Measurements from ENCODE around the gene DRAM2.
"Not testable (repeated sequence)": the region's sequence is repeated elsewhere in the genome, so short reads cannot be mapped to it uniquely, and the experiment has no call there.

DRAM2 gene

GRCh38 chr1:111141245-111142220 lies 1.6 kb upstream of the DRAM2 start:
- no peak for DNase-seq

- DNase-seq = no peak
Measured at GRCh38 chr1:111140680-111140967, 731 bp upstream of the DRAM2 start.

GRCh38 chr1:111139324-111139955 lies 453 bp downstream of the DRAM2 start:
- DNase-seq = peak; percentile 75

- DNase-seq = no peak
Measured at GRCh38 chr1:111133866-111134265, 6.0 kb downstream of the DRAM2 start.

- no peak for DNase-seq
Measured at GRCh38 chr1:111131693-111132092, 8.2 kb downstream of the DRAM2 start.

- DNase-seq = no peak
Measured at GRCh38 chr1:111129376-111129775, 10.5 kb downstream of the DRAM2 start.

- DNase-seq = no peak
Measured at GRCh38 chr1:111127923-111128643, 11.8 kb downstream of the DRAM2 start.

- no peak for DNase-seq
Measured at GRCh38 chr1:111126354-111126753, 13.5 kb downstream of the DRAM2 start.

GRCh38 chr1:111116496-111116895 lies 23.4 kb downstream of the DRAM2 start:
- no peak for DNase-seq

GRCh38 chr1:111110197-111110899 lies 29.5 kb downstream of the DRAM2 start:
- no peak for DNase-seq

- no peak for DNase-seq
Measured at GRCh38 chr1:111104981-111105380, 34.9 kb downstream of the DRAM2 start.

- no peak for DNase-seq
Measured at GRCh38 chr1:111101854-111102642, 37.8 kb downstream of the DRAM2 start.

- DNase-seq = no peak
Measured at GRCh38 chr1:111099289-111099688, 40.6 kb downstream of the DRAM2 start.

- no peak for DNase-seq
Measured at GRCh38 chr1:111097356-111098099, 42.4 kb downstream of the DRAM2 start.

- DNase-seq = not testable (repeated sequence)
Measured at GRCh38 chr1:111095421-111095820, 44.5 kb downstream of the DRAM2 start.

GRCh38 chr1:111089638-111090037 lies 50.3 kb downstream of the DRAM2 start:
- DNase-seq = no peak

- no peak for DNase-seq
Measured at GRCh38 chr1:111085676-111086075, 54.2 kb downstream of the DRAM2 start.

- no peak for DNase-seq
Measured at GRCh38 chr1:111084999-111085398, 54.9 kb downstream of the DRAM2 start.

- no peak for DNase-seq
Measured at GRCh38 chr1:111082421-111083203, 57.3 kb downstream of the DRAM2 start.

- not testable (repeated sequence) for DNase-seq
Measured at GRCh38 chr1:111079329-111079728, 60.6 kb downstream of the DRAM2 start.

- DNase-seq = not testable (repeated sequence)
Measured at GRCh38 chr1:111077312-111077711, 62.6 kb downstream of the DRAM2 start.
